Large intestine (tissue), 3 donors: ENCODE measurements around the gene LCN1. TPM values are rescaled to one million over a fixed set of nuclear protein-coding genes. Genes with fewer than 3 reads are reported as not detected.
A peak's percentile ranks its signal among the peaks of the same experiment; 100 is the strongest.

Experiments
- DNase-seq, 2 donors: peaks; one replicate each; pipeline versions ENCODE4 v3.0.0 to v3.0.0-alpha.2; 2013
- H3K27ac ChIP-seq: one replicate; pipeline ENCODE4 v1.5.1; 2013; ENCODE audit warnings: low read length
- H3K27me3 ChIP-seq: 2 replicates; pipeline ENCODE4 v1.6.1; 2013; ENCODE audit warnings: low read length; ENCODE audit not compliant: control insufficient read depth, insufficient read depth
- H3K36me3 ChIP-seq: 2 replicates; pipeline ENCODE4 v1.6.1; 2013; ENCODE audit warnings: low read length; ENCODE audit not compliant: control insufficient read depth, insufficient read depth
- H3K4me1 ChIP-seq: one replicate; pipeline ENCODE4 v1.6.1; 2013; ENCODE audit warnings: low read length; ENCODE audit not compliant: control insufficient read depth, insufficient read depth
- H3K4me3 ChIP-seq: one replicate; pipeline ENCODE4 v1.5.1; 2013; ENCODE audit warnings: low read length
- H3K9me3 ChIP-seq: one replicate; pipeline ENCODE4 v1.6.1; 2013; ENCODE audit warnings: mild to moderate bottlenecking, low read depth, low read length, moderate library complexity; ENCODE audit not compliant: control insufficient read depth
- WGBS: methylation state at CpG from one replicate; pipeline ENCODE4 v1.1.5; 2013; ENCODE audit warnings: low lambda C conversion rate; ENCODE audit not compliant: insufficient coverage; 5-methylcytosine and 5-hydroxymethylcytosine counted together
- polyA plus RNA-seq: library from polyadenylated mRNA; unstranded; fragments of 120-200 nt; gene quantifications from one replicate; pipeline ENCODE4 v1.2.1, GENCODE V29; 2013

LCN1 gene
- polyA plus RNA-seq, 1 donor: 0.09 TPM

DNA sequence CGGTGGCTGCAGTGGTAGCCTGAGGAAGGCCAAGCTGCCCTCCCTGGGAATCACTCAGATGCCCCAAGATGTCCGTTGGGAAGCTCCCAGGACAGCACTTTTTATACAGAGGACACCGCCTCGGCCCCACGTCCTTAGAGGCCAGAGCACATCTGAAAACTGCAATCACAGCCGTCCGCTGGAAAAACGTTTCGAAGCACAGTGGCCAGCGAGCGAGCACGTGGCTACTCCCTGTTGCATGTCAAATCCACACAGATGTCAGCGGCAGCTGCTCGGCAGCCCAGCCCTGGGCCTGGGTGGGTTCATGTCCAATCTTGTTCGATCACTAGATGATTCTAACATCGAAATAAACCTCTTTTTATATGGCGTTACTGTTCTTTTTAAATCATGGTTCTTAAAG is 32.7 kb upstream of the LCN1 start:
- Histone ChIP-seq H3K27me3 (no peaks in the 10 kb centered on the region), H3K27ac (no peak overlapping the region), H3K4me1 (no peaks in the 10 kb centered on the region), H3K36me3 (peaks cover 47% of the 10 kb centered on the region), H3K4me3 (no peak overlapping the region), H3K9me3 (no peaks in the 10 kb centered on the region)
- DNase-seq: no peak
- WGBS: 93% methylated on average over 5 of the region's 17 CpGs

DNA sequence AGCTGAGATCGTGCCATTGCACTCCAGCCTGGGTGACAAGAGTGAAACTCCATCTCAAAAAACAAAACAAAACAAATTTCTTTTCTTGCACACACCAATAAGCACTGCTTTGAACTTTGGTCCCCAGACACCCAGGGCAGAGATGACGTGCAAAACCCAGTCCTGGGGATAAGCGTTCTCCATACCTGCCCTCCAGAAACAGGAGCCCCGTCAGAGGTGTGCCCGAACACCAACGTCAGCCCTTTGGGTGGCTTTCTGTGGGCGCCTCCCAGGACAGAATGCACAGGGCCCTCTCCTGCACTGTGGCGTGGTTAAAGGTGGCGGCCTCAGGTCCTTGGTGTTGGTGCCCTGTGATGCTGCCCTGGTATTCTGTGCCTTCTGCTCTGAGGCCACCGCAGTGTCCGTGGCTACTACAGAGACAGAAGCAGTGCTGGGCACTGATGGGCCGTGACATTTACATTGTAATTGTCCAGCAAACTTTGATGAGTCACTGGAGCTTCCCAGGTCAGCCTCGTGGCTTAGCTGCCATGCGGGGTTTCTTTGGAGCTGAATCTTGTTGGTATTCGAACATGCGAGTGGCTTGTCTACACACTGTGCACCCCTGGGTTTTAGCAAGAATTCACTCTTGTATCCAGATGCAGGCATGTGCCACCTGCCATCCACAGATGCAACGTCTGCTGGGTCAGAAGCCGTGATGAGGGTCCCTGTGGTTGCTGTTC is 31.9 kb upstream of the LCN1 start:
- Histone ChIP-seq H3K27me3 (no peaks in the 10 kb centered on the region), H3K36me3 (peaks cover 40% of the 10 kb centered on the region), H3K27ac (no peak overlapping the region), H3K9me3 (no peaks in the 10 kb centered on the region), H3K4me1 (no peaks in the 10 kb centered on the region), H3K4me3 (no peak overlapping the region)
- DNase-seq: no peak
- no CpG with 5 or more reads among the region's 18 CpGs for WGBS

DNA sequence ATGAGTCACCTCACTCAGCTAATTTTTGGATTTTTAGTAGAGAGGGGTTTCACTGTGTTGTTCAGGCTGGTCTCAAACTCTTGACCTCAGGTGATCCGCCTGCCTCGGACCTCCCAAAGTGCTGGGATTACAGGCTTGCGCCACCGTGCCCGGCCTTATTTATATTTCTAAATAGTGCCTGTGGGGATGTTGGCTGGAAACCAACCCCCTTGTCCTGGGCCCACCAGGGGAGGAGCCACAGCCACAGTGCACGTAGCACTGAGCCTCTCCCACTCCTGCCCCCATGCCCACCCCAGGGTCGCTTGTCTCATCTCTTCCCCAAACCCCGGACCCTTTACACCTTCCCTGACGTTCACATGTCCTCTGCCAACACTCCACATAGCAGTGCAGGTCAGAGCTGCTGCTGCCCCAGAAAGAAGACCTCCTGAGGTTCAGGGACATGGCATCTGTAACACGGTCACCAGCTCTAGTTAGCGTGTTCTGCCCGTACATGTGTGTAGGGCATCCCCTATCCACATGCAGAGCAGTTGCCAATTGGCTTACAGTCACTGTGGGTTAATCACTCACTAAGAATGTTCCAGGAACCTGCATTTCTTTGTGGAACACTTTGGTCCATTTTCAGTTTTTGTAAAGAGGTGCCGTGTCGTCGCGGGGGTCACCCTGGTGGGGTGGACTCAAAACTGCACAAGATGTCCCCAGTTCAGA is 30.9 kb upstream of the LCN1 start:
- Histone ChIP-seq H3K4me1 (no peaks in the 10 kb centered on the region), H3K9me3 (no peaks in the 10 kb centered on the region), H3K27me3 (no peaks in the 10 kb centered on the region), H3K36me3 (peaks cover 30% of the 10 kb centered on the region), H3K27ac (no peak overlapping the region), H3K4me3 (no peak overlapping the region)
- no CpG with 5 or more reads among the region's 16 CpGs for WGBS
- DNase-seq: no peak

DNA sequence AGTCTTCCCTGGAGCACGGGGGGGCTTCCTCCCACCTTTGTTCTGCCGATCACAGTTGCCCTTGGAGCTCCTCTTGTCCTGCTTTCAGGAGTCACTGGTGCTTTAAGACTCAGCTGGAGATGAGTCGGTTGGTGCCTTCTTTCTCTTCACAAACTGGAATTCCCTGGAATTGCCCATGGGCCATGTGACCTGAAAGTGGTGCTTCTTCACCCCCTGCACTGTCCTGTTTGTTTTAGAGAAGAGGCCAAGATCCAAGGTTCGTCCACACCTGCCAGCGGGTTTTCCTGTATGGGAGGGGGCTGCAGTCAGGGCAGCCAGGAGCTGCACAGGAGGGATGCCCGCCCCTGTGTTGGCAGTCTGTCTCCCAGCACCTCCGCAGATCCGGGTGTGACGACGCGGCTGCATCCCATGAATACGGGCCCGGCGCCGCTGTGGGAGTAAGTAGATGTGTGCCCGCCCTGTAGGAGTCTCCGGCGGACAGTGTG is 30.2 kb upstream of the LCN1 start:
- H3K4me3 ChIP-seq: no peak overlapping the region
- DNase-seq: no peak
- WGBS: no CpG with 5 or more reads among the region's 18 CpGs
- H3K36me3 ChIP-seq: peaks cover 23% of the 10 kb centered on the region
- no peaks in the 10 kb centered on the region for H3K27me3 ChIP-seq
- H3K4me1 ChIP-seq: no peaks in the 10 kb centered on the region
- no peaks in the 10 kb centered on the region for H3K9me3 ChIP-seq
- H3K27ac ChIP-seq: no peak overlapping the region

DNA sequence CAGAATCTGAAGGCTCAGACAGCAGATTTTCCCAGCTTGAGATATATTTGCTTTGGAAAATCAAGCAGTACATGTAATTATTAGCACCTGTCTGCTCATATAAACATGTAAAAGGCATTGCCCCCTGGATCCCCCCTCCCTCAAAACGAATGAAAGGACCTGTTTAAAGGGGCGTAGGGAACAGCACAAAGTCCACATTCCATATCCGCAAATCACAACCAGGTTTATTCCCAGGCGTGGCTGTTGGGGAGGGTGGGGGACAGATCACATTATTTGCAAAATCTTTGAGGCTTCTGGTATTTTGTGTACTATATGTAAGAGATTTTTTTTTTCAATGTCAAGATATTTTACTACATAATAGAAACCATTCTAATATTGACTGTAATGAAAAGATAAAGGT is 29.5 kb upstream of the LCN1 start:
- no CpG with 5 or more reads among the region's 4 CpGs for WGBS
- H3K27ac ChIP-seq: no peak overlapping the region
- DNase-seq: peak in 1 of 2 donors; percentile 41

DNA sequence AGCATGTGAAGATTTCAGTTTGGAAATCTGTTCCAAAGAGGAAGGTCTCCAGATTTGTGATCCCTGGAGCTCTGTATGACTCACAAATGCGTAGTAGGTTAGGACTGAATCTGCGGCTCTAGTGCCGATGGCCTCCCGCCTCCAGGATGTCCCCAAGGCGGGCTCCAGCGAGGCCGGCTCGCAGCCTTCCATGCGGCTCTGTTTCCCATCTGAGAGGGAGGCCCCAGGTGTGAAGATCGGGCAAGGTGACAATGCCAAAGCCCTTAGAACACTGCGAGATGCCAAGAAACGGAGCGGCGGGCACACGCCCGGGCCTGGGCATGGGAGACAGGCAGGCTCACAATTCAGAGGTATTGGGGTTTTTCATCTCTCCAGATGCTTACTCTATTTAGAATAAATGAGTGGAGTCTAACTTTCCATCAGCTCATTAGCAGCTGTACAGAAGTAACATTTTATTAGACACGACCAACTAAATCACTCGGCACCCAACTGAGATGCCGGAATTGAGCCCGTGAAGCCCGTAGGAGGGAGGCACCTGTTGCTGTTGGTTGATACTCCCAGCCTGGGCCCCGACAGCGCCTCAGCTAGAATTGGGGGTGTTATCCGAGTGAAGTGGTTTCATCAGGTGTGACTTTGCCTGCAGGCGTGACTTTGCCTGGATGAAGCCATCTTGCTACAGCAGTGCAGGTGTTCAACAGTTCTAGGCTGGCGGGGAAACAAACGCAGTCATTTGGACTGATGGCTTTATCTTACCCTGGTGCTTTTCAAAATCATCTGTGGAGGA is 28.2 kb upstream of the LCN1 start:
- Histone ChIP-seq H3K4me3 (no peak overlapping the region), H3K9me3 (no peaks in the 10 kb centered on the region), H3K27ac (no peak overlapping the region), H3K36me3 (peaks cover 5% of the 10 kb centered on the region), H3K4me1 (no peaks in the 10 kb centered on the region), H3K27me3 (no peaks in the 10 kb centered on the region)
- DNase-seq: no peak
- no CpG with 5 or more reads among the region's 27 CpGs for WGBS

More for the DNA sequence above, 29.5 kb upstream of the LCN1 start:
- Histone ChIP-seq H3K9me3 (no peaks in the 10 kb centered on the region), H3K4me3 (no peak overlapping the region), H3K4me1 (no peaks in the 10 kb centered on the region), H3K36me3 (peaks cover 15% of the 10 kb centered on the region), H3K27me3 (no peaks in the 10 kb centered on the region)

DNA sequence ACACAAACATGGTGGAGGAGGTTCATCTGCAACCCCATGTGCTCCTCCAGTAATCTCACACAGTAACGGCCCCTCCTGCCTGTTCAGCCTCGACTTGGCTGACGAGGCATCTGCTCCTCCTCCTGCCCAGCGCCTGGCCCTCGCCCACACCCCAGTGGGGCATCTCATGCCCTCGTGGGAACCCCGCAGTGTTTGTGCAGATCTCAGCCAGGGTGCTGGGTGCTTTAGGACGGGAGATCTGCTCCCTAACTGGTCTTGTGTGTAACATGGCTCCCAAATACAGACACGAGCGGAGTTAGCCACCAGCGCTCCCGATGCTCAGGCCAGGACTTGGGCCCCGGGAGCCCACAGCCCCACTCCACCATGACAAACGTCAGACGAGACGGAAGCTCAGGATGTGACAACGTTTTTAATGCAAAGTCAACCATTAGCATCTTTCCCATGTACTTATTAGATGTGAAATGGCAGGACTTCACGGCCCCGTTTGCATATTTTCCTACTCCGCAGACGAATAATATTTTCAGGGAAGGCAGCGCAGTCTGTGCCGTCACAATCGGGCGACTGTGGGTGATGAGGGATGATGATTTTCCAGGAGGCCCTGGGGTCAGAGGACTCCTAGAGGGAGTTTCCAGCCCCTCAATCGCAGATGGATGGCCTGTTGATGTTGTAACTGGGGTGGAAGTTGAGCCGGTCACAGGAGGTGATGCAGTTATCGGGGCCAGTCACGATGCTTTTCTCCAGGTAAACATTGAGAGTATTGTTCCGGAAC is 26.3 kb upstream of the LCN1 start:
- DNase-seq: no peak
- no CpG with 5 or more reads among the region's 30 CpGs for WGBS
- H3K27me3 ChIP-seq: no peaks in the 10 kb centered on the region
- H3K4me3 ChIP-seq: no peak overlapping the region
- peaks cover 2% of the 10 kb centered on the region for H3K4me1 ChIP-seq
- no peaks in the 10 kb centered on the region for H3K36me3 ChIP-seq
- H3K9me3 ChIP-seq: no peaks in the 10 kb centered on the region
- H3K27ac ChIP-seq: no peak overlapping the region

DNA sequence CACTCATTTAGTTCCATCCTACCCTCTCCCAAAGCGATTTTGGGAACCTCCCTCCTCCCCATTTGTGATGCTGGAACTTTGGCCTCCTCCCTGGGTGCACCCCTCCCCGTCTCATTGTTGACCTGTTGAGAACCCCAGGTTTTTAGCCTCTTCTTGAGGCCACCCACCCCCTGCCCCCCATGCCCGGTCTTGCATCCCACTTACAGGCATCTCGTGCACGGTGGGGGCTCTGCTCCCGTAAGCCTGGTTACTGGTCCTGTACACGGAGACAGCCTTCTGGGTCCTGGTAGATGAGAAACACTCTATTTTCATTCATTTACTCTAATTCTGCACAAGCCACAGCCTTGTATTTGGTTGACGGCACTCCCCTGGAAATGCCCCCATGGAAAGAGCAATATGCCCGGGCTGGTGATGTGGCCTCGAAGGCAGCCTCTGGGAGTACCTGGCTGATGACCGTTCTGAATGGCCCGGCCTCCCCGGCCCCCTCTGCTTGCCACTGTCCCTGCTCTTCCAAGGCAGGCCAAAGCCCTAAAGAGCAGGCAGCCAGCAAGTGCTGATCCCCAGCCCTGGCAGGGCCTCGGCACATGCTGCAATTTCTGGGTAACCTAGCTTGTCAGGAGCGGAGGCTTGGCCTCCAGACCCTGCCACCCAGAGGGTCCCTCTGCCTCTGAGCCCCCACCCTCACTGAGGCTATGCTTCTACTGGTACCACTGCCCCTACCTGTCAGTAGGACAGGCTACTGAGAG is 22.7 kb upstream of the LCN1 start:
- DNase-seq: no peak
- H3K27me3 ChIP-seq: no peaks in the 10 kb centered on the region
- peaks cover 10% of the 10 kb centered on the region for H3K4me1 ChIP-seq
- H3K36me3 ChIP-seq: peaks cover 17% of the 10 kb centered on the region
- no peak overlapping the region for H3K27ac ChIP-seq
- no peaks in the 10 kb centered on the region for H3K9me3 ChIP-seq
- WGBS: 88% methylated on average over 1 of the region's 15 CpGs
- no peak overlapping the region for H3K4me3 ChIP-seq

DNA sequence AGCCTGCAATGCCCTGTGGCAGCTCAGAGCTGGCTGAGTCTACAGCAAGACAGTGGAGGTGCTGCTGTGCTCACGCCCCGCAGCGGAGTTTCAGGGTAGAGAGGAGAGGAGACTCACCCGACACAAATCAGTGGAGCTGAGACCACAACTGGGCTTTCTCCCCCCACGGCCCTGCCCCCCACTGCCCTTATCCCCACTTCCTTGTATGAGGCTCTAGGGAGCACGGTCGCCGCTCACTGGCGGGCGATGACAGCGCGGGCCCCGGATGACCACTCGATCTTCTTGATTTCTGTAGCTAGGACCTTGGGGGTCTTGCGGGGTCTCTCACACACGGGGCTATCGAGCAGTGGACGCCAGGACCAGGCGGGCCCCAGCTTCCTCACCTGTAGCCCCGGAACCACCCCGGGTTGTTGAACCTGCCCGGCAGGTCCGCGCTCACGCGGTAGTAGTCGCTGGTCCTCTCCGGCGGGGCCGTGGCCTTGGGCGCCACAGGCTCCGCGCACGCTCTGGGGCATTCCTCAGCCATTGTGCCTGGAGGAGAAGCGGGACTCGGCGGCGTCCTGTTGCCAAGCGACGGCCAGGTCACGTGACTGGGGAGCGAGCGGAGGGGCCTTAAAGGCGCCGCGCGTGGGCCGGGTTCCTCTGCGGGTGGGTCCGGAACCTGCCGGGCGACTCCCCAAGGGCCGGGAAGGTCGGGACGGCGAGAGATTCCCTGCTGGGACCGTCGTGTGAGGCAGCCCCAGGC is 21.7 kb upstream of the LCN1 start:
- Histone ChIP-seq H3K9me3 (no peaks in the 10 kb centered on the region), H3K36me3 (peaks cover 27% of the 10 kb centered on the region), H3K27me3 (no peaks in the 10 kb centered on the region), H3K4me3 (peak overlapping the region; percentile 89), H3K4me1 (peaks cover 10% of the 10 kb centered on the region), H3K27ac (peak overlapping the region; percentile 45)
- DNase-seq: peak; percentile 80 to 84
- WGBS: no CpG with 5 or more reads among the region's 58 CpGs
